ENCODE data around the gene TXNRD2. TPM values are rescaled to one million over a fixed set of nuclear protein-coding genes. Genes with fewer than 3 reads are reported as not detected.

TXNRD2 gene
- total RNA-seq, 1 experiment from 2014 or later: 29.5 TPM

DNA sequence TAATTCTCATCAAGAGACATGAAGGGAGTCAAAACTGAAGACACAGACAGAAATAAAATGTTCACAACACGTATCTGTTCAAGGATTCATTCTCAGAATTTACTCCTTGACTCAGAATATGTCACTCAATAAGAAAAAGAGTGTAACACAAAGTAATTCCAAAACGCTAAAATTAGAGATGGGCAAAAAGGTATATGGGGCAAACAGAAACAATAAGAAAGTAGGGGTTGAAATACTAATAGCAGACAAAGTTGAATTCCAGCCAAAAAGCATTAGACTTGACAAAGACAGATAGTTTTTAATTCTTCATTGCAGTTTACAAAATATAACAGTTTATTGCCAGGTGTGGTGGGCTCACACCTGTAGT, 113.6 kb downstream of the TXNRD2 start:
- in situ Hi-C loops (cut with HindIII; ENCODE audit: low pct_unique_long_range_greater_than_20kb, low sequenced_read_pairs) (no loop called here), intact Hi-C loops (cut with micrococcal nuclease; ENCODE audit: unreplicated experiment) (no loop called here)
- DNase-seq (ENCODE audit: low read depth, low spot score): no peak
- ChIA-PET CTCF (no interaction called here), POLR2A (no interaction called here)
- H3K4me3 ChIP-seq (ENCODE audit: low read depth in 2 of 2, low read length in 2 of 2): no peak overlapping the region
- ATAC-seq: no peak
- no peaks in the 10 kb centered on the region for H3K9me3 ChIP-seq (ENCODE audit: control insufficient read depth, insufficient read depth, low read depth, low read length)
- H3K27ac ChIP-seq (ENCODE audit: low read length): no peak overlapping the region
- no TSS peak for BruUV-seq (replicated peaks)
- no peaks in the 10 kb centered on the region for H3K36me3 ChIP-seq (ENCODE audit: control insufficient read depth, insufficient read depth, low read length)
- TF ChIP-seq SIN3A (IDR thresholded peaks at IDR 0.05; ENCODE audit: borderline replicate concordance, insufficient read depth, low read depth, low read length) (no peak), TCF7L2 (IDR thresholded peaks at IDR 0.05; ENCODE audit: low read depth, low read length) (no peak), POLR2AphosphoS5 (IDR thresholded peaks at IDR 0.05; ENCODE audit: low read depth, low read length) (no peak)
- TF ChIP-seq, protein P1, sequence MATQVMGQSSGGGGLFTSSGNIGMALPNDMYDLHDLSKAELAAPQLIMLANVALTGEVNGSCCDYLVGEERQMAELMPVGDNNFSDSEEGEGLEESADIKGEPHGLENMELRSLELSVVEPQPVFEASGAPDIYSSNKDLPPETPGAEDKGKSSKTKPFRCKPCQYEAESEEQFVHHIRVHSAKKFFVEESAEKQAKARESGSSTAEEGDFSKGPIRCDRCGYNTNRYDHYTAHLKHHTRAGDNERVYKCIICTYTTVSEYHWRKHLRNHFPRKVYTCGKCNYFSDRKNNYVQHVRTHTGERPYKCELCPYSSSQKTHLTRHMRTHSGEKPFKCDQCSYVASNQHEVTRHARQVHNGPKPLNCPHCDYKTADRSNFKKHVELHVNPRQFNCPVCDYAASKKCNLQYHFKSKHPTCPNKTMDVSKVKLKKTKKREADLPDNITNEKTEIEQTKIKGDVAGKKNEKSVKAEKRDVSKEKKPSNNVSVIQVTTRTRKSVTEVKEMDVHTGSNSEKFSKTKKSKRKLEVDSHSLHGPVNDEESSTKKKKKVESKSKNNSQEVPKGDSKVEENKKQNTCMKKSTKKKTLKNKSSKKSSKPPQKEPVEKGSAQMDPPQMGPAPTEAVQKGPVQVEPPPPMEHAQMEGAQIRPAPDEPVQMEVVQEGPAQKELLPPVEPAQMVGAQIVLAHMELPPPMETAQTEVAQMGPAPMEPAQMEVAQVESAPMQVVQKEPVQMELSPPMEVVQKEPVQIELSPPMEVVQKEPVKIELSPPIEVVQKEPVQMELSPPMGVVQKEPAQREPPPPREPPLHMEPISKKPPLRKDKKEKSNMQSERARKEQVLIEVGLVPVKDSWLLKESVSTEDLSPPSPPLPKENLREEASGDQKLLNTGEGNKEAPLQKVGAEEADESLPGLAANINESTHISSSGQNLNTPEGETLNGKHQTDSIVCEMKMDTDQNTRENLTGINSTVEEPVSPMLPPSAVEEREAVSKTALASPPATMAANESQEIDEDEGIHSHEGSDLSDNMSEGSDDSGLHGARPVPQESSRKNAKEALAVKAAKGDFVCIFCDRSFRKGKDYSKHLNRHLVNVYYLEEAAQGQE (IDR thresholded peaks at IDR 0.05; ENCODE audit: insufficient read depth in 1 of 2, low read depth in 2 of 2, low read length in 1 of 2): no peak
- TF ChIP-seq, protein P2, sequence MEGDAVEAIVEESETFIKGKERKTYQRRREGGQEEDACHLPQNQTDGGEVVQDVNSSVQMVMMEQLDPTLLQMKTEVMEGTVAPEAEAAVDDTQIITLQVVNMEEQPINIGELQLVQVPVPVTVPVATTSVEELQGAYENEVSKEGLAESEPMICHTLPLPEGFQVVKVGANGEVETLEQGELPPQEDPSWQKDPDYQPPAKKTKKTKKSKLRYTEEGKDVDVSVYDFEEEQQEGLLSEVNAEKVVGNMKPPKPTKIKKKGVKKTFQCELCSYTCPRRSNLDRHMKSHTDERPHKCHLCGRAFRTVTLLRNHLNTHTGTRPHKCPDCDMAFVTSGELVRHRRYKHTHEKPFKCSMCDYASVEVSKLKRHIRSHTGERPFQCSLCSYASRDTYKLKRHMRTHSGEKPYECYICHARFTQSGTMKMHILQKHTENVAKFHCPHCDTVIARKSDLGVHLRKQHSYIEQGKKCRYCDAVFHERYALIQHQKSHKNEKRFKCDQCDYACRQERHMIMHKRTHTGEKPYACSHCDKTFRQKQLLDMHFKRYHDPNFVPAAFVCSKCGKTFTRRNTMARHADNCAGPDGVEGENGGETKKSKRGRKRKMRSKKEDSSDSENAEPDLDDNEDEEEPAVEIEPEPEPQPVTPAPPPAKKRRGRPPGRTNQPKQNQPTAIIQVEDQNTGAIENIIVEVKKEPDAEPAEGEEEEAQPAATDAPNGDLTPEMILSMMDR (IDR thresholded peaks at IDR 0.05): no peak
- no peaks in the 10 kb centered on the region for H3K27me3 ChIP-seq (ENCODE audit: control insufficient read depth, insufficient read depth, low read length)
- no peaks in the 10 kb centered on the region; the same call in 1 of the 2 replicates for H3K4me1 ChIP-seq (ENCODE audit: control insufficient read depth, insufficient read depth, low read length)

DNA sequence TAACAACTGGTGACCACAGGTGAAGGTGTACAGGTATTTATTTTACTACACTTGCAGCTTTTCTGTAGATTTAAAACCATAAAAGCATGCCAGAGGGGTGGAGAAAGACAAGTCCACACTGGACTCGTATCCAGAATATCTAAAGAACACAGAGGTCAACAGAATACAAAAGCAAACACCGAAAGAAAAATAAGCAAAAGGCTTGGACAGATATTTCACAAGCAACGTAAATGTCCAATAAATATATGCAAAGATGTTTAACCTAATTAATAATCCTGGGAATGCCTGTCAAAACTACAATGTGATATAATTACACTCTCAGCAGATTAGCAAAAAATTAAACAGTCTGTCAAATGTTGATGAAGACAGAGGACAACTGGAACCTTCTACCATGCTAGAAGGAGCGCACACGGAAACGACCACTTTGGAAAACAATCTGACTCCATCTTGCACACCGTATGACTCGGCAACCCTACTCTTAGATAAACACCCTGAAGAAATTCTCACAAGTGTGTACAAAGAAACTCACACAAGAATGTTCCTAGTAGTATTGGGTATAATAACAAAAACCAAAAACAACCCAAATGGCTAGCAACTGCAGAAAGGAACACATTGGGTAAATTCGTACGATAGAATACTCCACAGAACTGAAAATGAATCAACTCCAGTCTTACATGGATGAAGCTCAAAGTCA, 114.1 kb downstream of the TXNRD2 start:
- H3K4me1 ChIP-seq (ENCODE audit: control insufficient read depth, insufficient read depth, low read length): no peaks in the 10 kb centered on the region; the same call in 1 of the 2 replicates
- CTCF ChIA-PET: no interaction called here
- TF ChIP-seq, protein P1 (IDR thresholded peaks at IDR 0.05; ENCODE audit: insufficient read depth in 1 of 2, low read depth in 2 of 2, low read length in 1 of 2): no peak
- no peak for TF ChIP-seq POLR2AphosphoS5 (IDR thresholded peaks at IDR 0.05; ENCODE audit: low read depth, low read length)
- no peak for TF ChIP-seq TCF7L2 (IDR thresholded peaks at IDR 0.05; ENCODE audit: low read depth, low read length)
- TF ChIP-seq, protein P2 (IDR thresholded peaks at IDR 0.05): no peak
- TF ChIP-seq SIN3A (IDR thresholded peaks at IDR 0.05; ENCODE audit: borderline replicate concordance, insufficient read depth, low read depth, low read length): no peak

More for the DNA sequence above, 114.1 kb downstream of the TXNRD2 start:
- intact Hi-C loops (cut with micrococcal nuclease; ENCODE audit: unreplicated experiment): no loop called here
- in situ Hi-C loops (cut with HindIII; ENCODE audit: low pct_unique_long_range_greater_than_20kb, low sequenced_read_pairs): no loop called here
- no peak overlapping the region for H3K27ac ChIP-seq (ENCODE audit: low read length)
- BruUV-seq (replicated peaks): no TSS peak
- no peak overlapping the region for H3K4me3 ChIP-seq (ENCODE audit: low read depth in 2 of 2, low read length in 2 of 2)
- no peaks in the 10 kb centered on the region for H3K9me3 ChIP-seq (ENCODE audit: control insufficient read depth, insufficient read depth, low read depth, low read length)
- ATAC-seq (no peak), DNase-seq (ENCODE audit: low read depth, low spot score) (no peak)
- H3K36me3 ChIP-seq (ENCODE audit: control insufficient read depth, insufficient read depth, low read length): no peaks in the 10 kb centered on the region
- POLR2A ChIA-PET: no interaction called here
- no peaks in the 10 kb centered on the region for H3K27me3 ChIP-seq (ENCODE audit: control insufficient read depth, insufficient read depth, low read length)

All from Panc1 (cell line).